ENCODE measurements around the gene SGMS1.

SGMS1 gene

DNA sequence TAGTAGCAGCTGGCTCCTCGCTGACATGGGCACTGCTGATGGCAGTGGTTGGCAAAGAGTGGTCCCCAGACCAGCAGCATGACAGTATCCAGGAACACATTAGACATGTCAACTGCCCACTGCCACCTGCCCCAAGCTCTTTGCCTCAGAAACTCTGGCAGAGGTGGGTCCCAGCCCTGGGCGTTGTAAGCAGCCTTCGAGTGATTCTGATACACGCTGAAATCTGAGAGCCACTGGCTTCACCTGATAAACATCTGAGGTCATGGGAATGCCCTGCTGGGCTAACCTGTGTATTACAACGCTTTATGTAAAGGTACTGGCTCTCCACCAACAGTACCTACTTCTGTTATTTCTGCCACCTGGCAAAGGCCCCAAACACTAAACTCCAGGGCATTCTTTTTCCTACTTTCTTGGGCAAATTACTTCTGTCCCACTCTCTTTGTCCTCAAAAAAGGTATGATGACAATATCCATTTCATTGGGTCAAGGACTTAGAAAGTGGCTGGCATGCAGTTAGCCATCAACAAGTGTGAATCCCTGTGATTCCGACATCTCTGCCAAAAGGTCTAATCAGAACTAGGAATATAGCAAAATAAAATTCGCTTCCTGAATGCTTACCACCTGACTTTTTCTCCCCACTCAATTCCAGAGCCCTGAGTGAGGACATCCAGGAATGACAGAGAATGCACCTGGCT lies 9.2 kb downstream of the SGMS1 start:
- no peaks in the 10 kb centered on the region for H3K9me2 ChIP-seq (replicated peaks; ENCODE audit: insufficient read depth, low read length)
- no peak overlapping the region for H3K4me3 ChIP-seq (ENCODE audit: insufficient read depth, low read length, poor library complexity, severe bottlenecking)
- no peaks in the 10 kb centered on the region for H3K27me3 ChIP-seq (ENCODE audit: low read length)
- TF ChIP-seq, protein P1, sequence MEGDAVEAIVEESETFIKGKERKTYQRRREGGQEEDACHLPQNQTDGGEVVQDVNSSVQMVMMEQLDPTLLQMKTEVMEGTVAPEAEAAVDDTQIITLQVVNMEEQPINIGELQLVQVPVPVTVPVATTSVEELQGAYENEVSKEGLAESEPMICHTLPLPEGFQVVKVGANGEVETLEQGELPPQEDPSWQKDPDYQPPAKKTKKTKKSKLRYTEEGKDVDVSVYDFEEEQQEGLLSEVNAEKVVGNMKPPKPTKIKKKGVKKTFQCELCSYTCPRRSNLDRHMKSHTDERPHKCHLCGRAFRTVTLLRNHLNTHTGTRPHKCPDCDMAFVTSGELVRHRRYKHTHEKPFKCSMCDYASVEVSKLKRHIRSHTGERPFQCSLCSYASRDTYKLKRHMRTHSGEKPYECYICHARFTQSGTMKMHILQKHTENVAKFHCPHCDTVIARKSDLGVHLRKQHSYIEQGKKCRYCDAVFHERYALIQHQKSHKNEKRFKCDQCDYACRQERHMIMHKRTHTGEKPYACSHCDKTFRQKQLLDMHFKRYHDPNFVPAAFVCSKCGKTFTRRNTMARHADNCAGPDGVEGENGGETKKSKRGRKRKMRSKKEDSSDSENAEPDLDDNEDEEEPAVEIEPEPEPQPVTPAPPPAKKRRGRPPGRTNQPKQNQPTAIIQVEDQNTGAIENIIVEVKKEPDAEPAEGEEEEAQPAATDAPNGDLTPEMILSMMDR (IDR thresholded peaks at IDR 0.05; ENCODE audit: insufficient read depth, low read length, poor library complexity, severe bottlenecking): no peak
- TF ChIP-seq EZH2phosphoT487 (conservative IDR thresholded peaks at IDR 0.05; ENCODE audit: low read length): no peak
- no peak overlapping the region for H2AFZ ChIP-seq (ENCODE audit: low read depth, low read length, severe bottlenecking)
- H3K9me3 ChIP-seq (ENCODE audit: insufficient read depth, low read length): no peaks in the 10 kb centered on the region
- no peak overlapping the region for H3K9ac ChIP-seq (ENCODE audit: low read length)
- H3K4me2 ChIP-seq (ENCODE audit: low read depth, low read length, poor library complexity, severe bottlenecking): no peak overlapping the region
- no peaks in the 10 kb centered on the region for H3F3A ChIP-seq (ENCODE audit: insufficient read depth)
- H3K79me2 ChIP-seq (ENCODE audit: insufficient read depth, low read length): peaks cover 91% of the 10 kb centered on the region
- no peaks in the 10 kb centered on the region for H3K36me3 ChIP-seq (ENCODE audit: low read length)
- H3K27ac ChIP-seq (ENCODE audit: low read depth, low read length): no peak overlapping the region
- peaks cover 4% of the 10 kb centered on the region for H4K20me1 ChIP-seq (ENCODE audit: low read depth, low read length)

DNA sequence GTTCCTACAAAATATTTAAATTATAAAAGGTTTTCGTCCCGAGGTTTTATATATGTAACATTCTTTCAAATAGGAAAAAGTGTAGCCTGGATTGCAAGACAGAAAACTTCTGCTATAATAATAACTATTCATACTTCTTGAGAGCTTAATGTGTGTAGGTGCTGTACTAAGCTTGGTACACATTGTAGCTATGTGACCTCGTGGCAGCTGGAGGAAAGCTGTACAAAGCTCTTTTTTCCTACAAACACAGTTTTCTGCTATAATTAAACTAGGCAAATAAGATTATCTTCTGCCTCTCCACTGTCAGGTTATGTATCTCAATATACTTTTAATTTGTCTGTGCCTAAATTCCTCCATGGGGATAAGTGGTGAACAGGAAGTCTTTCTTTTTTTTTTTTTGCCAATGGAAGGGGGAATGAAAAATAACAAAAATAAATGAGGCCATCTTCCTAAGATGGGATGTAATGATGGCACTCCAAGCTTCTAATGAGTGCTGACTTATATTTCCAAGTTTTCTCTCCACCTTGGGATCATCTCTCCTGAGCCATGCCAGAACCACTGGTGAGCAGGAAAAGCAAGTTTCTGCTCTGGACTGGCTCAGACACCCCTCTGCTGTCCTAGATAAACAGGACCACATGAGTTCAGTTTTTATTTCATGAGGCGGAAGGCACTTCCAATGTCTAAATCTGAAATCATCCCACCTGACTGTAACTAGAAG lies 9.9 kb downstream of the SGMS1 start:
- Histone ChIP-seq H3K9me2 (replicated peaks; ENCODE audit: insufficient read depth, low read length) (no peaks in the 10 kb centered on the region), H4K20me1 (ENCODE audit: low read depth, low read length) (peaks cover 4% of the 10 kb centered on the region), H3K27me3 (ENCODE audit: low read length) (no peaks in the 10 kb centered on the region), H3K36me3 (ENCODE audit: low read length) (no peaks in the 10 kb centered on the region), H3K79me2 (ENCODE audit: insufficient read depth, low read length) (peaks cover 90% of the 10 kb centered on the region), H3F3A (ENCODE audit: insufficient read depth) (no peaks in the 10 kb centered on the region), H2AFZ (ENCODE audit: low read depth, low read length, severe bottlenecking) (no peak overlapping the region), H3K9me3 (ENCODE audit: insufficient read depth, low read length) (no peaks in the 10 kb centered on the region), H3K27ac (ENCODE audit: low read depth, low read length) (no peak overlapping the region), H3K4me3 (ENCODE audit: insufficient read depth, low read length, poor library complexity, severe bottlenecking) (no peak overlapping the region), H3K9ac (ENCODE audit: low read length) (no peak overlapping the region), H3K4me2 (ENCODE audit: low read depth, low read length, poor library complexity, severe bottlenecking) (no peak overlapping the region)
- TF ChIP-seq, protein P1 (IDR thresholded peaks at IDR 0.05; ENCODE audit: insufficient read depth, low read length, poor library complexity, severe bottlenecking): no peak
- no peak for TF ChIP-seq EZH2phosphoT487 (conservative IDR thresholded peaks at IDR 0.05; ENCODE audit: low read length)

DNA sequence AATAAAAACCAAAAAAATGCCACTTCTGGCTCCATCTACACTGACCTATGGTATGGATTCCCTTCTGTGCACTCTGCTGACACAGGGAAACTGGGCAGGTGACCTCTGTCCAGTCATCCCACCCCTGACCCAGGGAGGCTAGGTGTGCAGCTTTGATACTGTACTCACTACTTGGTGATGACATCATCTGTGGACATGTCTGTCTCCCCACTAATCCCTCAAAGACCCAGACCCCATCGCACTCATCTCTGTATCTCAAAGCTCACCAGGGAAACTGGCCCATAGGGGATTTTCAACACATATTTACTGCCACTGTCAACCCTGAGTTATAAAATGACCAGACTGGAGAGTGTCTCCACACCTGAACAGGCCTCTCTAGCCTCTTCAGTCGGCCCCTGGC lies 10.6 kb downstream of the SGMS1 start:
- Histone ChIP-seq H3K4me3 (ENCODE audit: insufficient read depth, low read length, poor library complexity, severe bottlenecking) (no peak overlapping the region), H3K4me2 (ENCODE audit: low read depth, low read length, poor library complexity, severe bottlenecking) (no peak overlapping the region), H3K9ac (ENCODE audit: low read length) (no peak overlapping the region), H3K9me3 (ENCODE audit: insufficient read depth, low read length) (no peaks in the 10 kb centered on the region), H3K36me3 (ENCODE audit: low read length) (no peaks in the 10 kb centered on the region), H3K9me2 (replicated peaks; ENCODE audit: insufficient read depth, low read length) (no peaks in the 10 kb centered on the region), H4K20me1 (ENCODE audit: low read depth, low read length) (peaks cover 2% of the 10 kb centered on the region), H3F3A (ENCODE audit: insufficient read depth) (no peaks in the 10 kb centered on the region), H3K79me2 (ENCODE audit: insufficient read depth, low read length) (peaks cover 89% of the 10 kb centered on the region), H3K27me3 (ENCODE audit: low read length) (no peaks in the 10 kb centered on the region), H2AFZ (ENCODE audit: low read depth, low read length, severe bottlenecking) (no peak overlapping the region), H3K27ac (ENCODE audit: low read depth, low read length) (no peak overlapping the region)
- no peak for TF ChIP-seq EZH2phosphoT487 (conservative IDR thresholded peaks at IDR 0.05; ENCODE audit: low read length)
- TF ChIP-seq, protein P1 (IDR thresholded peaks at IDR 0.05; ENCODE audit: insufficient read depth, low read length, poor library complexity, severe bottlenecking): no peak
